Measurements from ENCODE around the gene KSR2.

Gene KSR2

GRCh38 chr12:117768860-117769259 is 199.9 kb downstream of the KSR2 start:
- Histone ChIP-seq H3K36me3 (ENCODE audit: control insufficient read depth in 2 of 2, insufficient read depth in 1 of 2, low read length in 2 of 2) (no peaks in the 10 kb centered on the region), H3K4me1 (ENCODE audit: control insufficient read depth, insufficient read depth, low read length) (no peaks in the 10 kb centered on the region), H3K9me3 (ENCODE audit: control insufficient read depth, insufficient read depth, low read depth, low read length) (no peaks in the 10 kb centered on the region; the same call in 1 of the 2 replicates), H3K4me3 (ENCODE audit: low read depth, low read length) (no peak overlapping the region), H3K27ac (ENCODE audit: extremely low read depth, low read depth, low read length) (no peak overlapping the region)
- TF ChIP-seq ZNF521 (tag by site-specific recombination; IDR thresholded peaks at IDR 0.05): no peak
- TF ChIP-seq ZNF488 (tag by site-specific recombination; IDR thresholded peaks at IDR 0.05): no peak
- ChIA-PET POLR2A (no interaction called here), CTCF (interaction anchor here (0.6 kb wide), 1 partner anchor 85 kb away, joined by 3 read pairs; no protein-coding TSS in a partner anchor)

GRCh38 chr12:117766008-117766407 is 202.8 kb downstream of the KSR2 start:
- Histone ChIP-seq H3K9me3 (ENCODE audit: control insufficient read depth, insufficient read depth, low read depth, low read length) (no peaks in the 10 kb centered on the region; the same call in 1 of the 2 replicates), H3K4me1 (ENCODE audit: control insufficient read depth, insufficient read depth, low read length) (no peaks in the 10 kb centered on the region), H3K36me3 (ENCODE audit: control insufficient read depth in 2 of 2, insufficient read depth in 1 of 2, low read length in 2 of 2) (no peaks in the 10 kb centered on the region), H3K27ac (ENCODE audit: extremely low read depth, low read depth, low read length) (no peak overlapping the region), H3K4me3 (ENCODE audit: low read depth, low read length) (no peak overlapping the region)
- POLR2A ChIA-PET: no interaction called here
- peak; percentile 78 for TF ChIP-seq ZNF146 (tag by site-specific recombination; IDR thresholded peaks at IDR 0.05)
- TF ChIP-seq ZNF155 (tag by site-specific recombination; IDR thresholded peaks at IDR 0.05): no peak
- CTCF ChIA-PET: no interaction called here

GRCh38 chr12:117762143-117762542 is 206.6 kb downstream of the KSR2 start:
- no peaks in the 10 kb centered on the region; the same call in 1 of the 2 replicates for H3K9me3 ChIP-seq (ENCODE audit: control insufficient read depth, insufficient read depth, low read depth, low read length)
- TF ChIP-seq ZNF394 (tag by site-specific recombination; IDR thresholded peaks at IDR 0.05; ENCODE audit: borderline replicate concordance) (no peak), ZBTB10 (tag by site-specific recombination; IDR thresholded peaks at IDR 0.05) (no peak), ZNF133 (tag by site-specific recombination; IDR thresholded peaks at IDR 0.05) (no peak), ZNF48 (tag by site-specific recombination; IDR thresholded peaks at IDR 0.05) (no peak), ZNF521 (tag by site-specific recombination; IDR thresholded peaks at IDR 0.05) (no peak), ZNF433 (tag by site-specific recombination; IDR thresholded peaks at IDR 0.05; ENCODE audit: low read depth) (no peak), ZNF202 (tag by site-specific recombination; IDR thresholded peaks at IDR 0.05; ENCODE audit: borderline replicate concordance) (no peak), ZNF843 (tag by site-specific recombination; IDR thresholded peaks at IDR 0.05) (no peak), ZNF473 (tag by site-specific recombination; IDR thresholded peaks at IDR 0.05) (no peak), ZNF221 (tag by site-specific recombination; IDR thresholded peaks at IDR 0.05; ENCODE audit: borderline replicate concordance) (no peak)
- no peak overlapping the region for H3K4me3 ChIP-seq (ENCODE audit: low read depth, low read length)
- no peaks in the 10 kb centered on the region for H3K4me1 ChIP-seq (ENCODE audit: control insufficient read depth, insufficient read depth, low read length)
- ChIA-PET CTCF (no interaction called here), POLR2A (no interaction called here)
- no peaks in the 10 kb centered on the region for H3K36me3 ChIP-seq (ENCODE audit: control insufficient read depth in 2 of 2, insufficient read depth in 1 of 2, low read length in 2 of 2)
- no peak overlapping the region for H3K27ac ChIP-seq (ENCODE audit: extremely low read depth, low read depth, low read length)

- CTCF ChIA-PET: no interaction called here
- Histone ChIP-seq H3K36me3 (ENCODE audit: control insufficient read depth in 2 of 2, insufficient read depth in 1 of 2, low read length in 2 of 2) (no peaks in the 10 kb centered on the region), H3K4me1 (ENCODE audit: control insufficient read depth, insufficient read depth, low read length) (no peaks in the 10 kb centered on the region), H3K27ac (ENCODE audit: extremely low read depth, low read depth, low read length) (no peak overlapping the region), H3K9me3 (ENCODE audit: control insufficient read depth, insufficient read depth, low read depth, low read length) (no peaks in the 10 kb centered on the region; the same call in 1 of the 2 replicates), H3K4me3 (ENCODE audit: low read depth, low read length) (no peak overlapping the region)
- POLR2A ChIA-PET: no interaction called here
- TF ChIP-seq ZNF629 (tag by site-specific recombination; IDR thresholded peaks at IDR 0.05) (peak; percentile 33; the same call in 1 of the 2 replicates), SCRT2 (tag by site-specific recombination; IDR thresholded peaks at IDR 0.05) (peak; percentile 92), SP2 (tag by site-specific recombination; IDR thresholded peaks at IDR 0.05) (no peak), ZNF692 (tag by site-specific recombination; IDR thresholded peaks at IDR 0.05) (peak; percentile 54; the same call in 1 of the 2 replicates), ATF2 (tag by site-specific recombination; IDR thresholded peaks at IDR 0.05; ENCODE audit: low read depth) (peak; percentile 91), ZBTB21 (tag by site-specific recombination; IDR thresholded peaks at IDR 0.05) (peak; percentile 30; the same call in 1 of the 2 replicates), ZNF404 (tag by site-specific recombination; IDR thresholded peaks at IDR 0.05) (no peak)
Observed at GRCh38 chr12:117761528-117762100, 207.2 kb downstream of the KSR2 start.

Measured in HEK293 (cell line).